Lung microvascular endothelial cell (primary cell): ENCODE data around the gene DNMT3B. TPM values are rescaled to one million over a fixed set of nuclear protein-coding genes. Genes with fewer than 3 reads are reported as not detected.
"Not testable (repeated sequence)": the region's sequence is repeated elsewhere in the genome, so short reads cannot be mapped to it uniquely, and the experiment has no call there.

Experiments used
- DNase-seq, 2 donors: peaks; one replicate each; pipeline versions ENCODE4 v3.0.0 to v3.0.0-alpha.2; 2010; ENCODE audit warnings: low read depth in 2 of 2
- total RNA-seq: library from RNA; depleted of rRNA; stranded (reverse); fragments of >200 nt; gene quantifications from 2 replicates; pipeline ENCODE4 v1.2.1, GENCODE V29; 2014

The DNMT3B gene
- 0.60 and 1.3 TPM in 2 replicates for total RNA-seq

GRCh38 chr20:32761831-32762753 is at the start of gene DNMT3B:
Gene DNMT3B (plus strand): TSS chr20:32762385. CDS start chr20:32780324, 17,939 bp downstream.
- peak; percentile 80 to 81 for DNase-seq

DNA sequence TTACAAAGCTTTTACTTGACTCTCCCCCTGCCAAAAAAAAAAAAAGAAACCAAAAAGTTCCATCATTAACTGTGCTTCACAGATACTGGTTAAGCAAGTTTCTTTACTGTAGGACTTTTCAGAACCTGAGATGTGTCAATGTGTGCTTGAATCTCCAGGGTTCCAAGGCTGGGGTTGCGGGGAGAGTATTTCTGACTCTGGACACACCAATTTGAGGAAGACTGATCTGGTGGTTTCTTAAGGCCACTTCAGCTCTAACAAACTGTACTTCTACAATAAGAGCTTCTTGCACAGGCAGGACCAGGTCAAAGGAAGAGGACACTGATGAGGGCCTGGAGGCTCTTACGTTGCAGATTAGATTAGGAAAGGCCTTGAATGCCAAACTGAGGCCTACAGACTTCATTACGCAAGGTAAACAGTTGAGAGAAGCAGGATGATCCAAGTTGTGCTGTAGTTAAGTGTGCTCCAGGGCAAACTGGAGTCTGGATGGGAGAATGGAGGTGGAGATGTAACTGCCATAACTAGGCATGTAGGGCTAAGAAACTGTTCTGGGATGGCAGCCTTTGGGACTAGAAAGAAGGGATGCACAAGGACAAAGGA is 43.3 kb upstream of the DNMT3B start:
- no peak for DNase-seq

GRCh38 chr20:32727683-32728082 is 34.5 kb upstream of the DNMT3B start:
- peak in 1 of 2 donors; percentile 12 for DNase-seq

- DNase-seq, result not testable (repeated sequence)
These were observed 33.8 kb upstream of the DNMT3B start for GRCh38 chr20:32728435-32728834.

DNA sequence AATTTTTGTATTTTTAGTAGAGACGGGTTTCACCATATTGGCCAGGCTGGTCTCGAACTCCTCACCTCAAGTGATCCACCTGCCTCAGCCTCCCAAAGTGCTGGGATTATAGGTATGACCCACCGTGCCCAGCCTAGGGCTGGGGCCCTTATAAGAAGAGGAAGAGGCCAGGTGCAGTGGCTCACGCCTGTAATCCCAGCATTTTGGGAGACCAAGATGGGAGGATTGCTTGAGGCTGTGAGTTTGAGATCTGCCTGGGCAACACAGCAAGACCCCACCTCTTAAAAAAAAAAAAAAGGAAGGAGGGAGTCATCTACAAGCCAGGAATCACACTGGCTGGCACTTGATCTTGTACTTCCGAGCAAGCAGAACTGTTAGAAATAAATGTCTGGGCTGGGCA is 32.9 kb upstream of the DNMT3B start:
- DNase-seq, result not testable (repeated sequence)

DNA sequence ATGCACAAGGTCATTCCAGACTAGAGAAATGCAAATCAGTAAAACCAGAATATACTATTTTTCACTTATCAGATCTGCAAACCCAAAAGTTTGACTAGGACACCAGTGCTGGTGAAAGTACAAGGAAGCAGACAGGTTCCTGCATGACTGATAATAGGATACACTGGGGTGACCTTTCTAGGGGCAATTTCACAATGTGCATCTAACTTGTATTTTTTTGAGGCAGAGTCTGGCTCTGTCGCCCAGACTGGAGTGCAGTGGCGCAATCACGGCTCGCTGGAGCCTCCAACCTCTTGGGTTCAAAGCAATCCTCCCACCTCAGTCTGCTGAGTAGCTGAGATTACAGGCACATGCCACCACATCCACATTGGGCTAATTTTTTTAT is 30.3 kb upstream of the DNMT3B start:
- peak in 1 of 2 donors; percentile 15 for DNase-seq

DNA sequence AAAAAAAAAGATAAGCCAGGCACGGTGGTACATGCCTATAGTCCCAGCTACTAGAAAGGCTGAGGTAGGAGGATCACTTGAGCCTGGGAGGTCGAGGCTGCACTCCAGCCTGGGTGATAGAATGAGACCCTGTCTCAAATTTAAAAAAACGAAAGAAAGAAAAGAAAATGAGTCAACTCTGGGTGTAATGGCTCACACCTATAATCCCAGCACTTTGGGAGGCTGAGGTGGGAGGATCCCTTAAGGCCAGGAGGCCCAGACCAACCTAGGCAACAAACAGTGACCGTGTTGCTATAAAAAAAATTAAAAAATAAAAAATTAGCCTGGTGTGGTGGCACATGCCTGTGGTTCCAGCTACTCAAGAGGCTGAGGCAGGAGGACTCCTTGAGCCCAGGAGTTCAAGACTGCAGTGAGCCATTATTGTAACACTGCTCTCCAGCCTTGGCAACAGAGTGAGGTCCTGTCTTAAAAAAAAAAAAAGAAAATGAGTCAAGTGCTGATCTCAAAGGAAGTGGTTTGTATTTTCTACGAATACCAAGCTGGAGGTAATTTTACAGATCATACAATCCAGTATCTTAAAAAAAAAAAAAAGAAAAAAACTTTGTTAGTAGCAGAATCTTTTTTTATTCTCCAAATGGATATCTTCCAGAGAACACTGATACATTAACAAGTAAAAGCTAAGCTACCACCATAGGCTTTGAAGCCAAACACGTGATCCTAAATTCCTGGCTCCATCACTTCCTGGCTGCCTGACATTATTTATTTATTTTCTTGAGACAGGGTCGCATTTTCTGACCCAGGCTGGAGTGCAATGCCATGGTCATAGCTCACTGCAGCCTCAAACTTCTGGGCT is 24.6 kb upstream of the DNMT3B start:
- peak; percentile 10 to 77 for DNase-seq

DNA sequence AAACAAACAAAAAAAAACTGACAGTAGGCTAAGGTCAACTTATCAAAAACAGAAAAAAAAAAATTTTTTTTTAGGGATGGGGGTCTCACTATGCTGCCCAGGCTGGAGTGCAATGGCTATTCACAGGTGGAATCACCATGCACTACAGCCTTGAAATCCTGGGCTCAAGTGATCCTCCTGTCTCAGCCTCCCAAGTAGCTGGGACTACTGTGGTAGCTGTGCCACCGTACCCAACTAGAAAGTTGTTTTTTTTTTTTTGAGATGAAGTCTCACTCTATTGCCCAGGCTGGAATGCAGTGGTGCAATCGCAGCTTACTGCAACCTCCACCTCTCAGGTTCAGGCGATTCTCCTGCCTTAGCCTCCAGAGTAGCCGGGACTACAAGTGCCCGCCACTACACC is 21.0 kb upstream of the DNMT3B start:
- no peak for DNase-seq

DNA sequence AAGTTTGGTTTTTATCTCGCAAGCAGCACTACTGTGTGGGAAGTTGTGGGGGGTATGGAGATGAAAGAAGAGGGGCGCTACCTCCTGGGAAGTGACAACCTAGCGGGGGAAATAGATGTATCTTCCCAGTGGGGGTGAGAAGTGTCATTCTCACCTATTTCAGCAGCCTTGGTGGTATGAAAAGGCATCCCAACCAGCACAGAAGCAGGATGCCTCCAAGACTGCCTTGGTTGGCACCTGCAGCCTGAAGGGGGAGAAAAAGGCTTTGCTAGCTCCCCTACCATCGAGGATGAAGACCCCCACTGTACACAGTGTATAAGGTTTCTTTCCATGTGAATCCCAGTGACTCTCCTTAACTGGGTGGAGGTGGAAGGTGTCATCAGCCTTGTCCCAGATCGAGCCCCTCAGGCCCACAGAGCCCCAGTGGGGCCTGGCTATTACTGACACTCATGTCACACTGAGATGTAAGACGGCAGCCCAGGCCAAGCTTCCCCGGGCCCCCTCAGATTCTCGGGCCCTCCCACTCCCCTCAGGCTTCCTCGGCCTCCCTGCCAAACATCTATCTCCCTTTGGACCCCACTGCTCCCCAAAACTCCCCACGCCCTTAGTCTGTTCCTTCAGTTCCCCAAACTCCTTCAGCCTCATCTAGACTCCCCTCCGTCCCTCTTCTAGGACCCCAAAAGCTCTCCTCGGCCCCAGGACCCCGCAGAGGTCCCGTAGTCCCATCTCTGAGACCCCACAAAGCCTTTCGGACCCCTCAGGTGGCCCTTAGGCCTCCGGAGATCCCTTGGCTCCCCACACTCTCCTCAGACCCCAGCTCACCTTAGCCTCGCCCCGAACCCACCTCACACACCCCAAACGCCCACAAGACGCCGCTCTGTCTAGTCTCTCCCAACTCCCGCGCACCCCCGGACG is 19.6 kb upstream of the DNMT3B start:
- DNase-seq, result no peak

- peak; percentile 66 to 75 for DNase-seq
These were observed 18.7 kb upstream of the DNMT3B start, which contains the start of gene COMMD7 for GRCh38 chr20:32743237-32744112. Gene COMMD7 (minus strand): TSS chr20:32743467. CDS start chr20:32743391, 76 bp downstream.

- DNase-seq, result no peak
These were observed 12.1 kb upstream of the DNMT3B start for GRCh38 chr20:32749914-32750637.

GRCh38 chr20:32751293-32751692 is 10.9 kb upstream of the DNMT3B start:
- DNase-seq, result no peak

DNA sequence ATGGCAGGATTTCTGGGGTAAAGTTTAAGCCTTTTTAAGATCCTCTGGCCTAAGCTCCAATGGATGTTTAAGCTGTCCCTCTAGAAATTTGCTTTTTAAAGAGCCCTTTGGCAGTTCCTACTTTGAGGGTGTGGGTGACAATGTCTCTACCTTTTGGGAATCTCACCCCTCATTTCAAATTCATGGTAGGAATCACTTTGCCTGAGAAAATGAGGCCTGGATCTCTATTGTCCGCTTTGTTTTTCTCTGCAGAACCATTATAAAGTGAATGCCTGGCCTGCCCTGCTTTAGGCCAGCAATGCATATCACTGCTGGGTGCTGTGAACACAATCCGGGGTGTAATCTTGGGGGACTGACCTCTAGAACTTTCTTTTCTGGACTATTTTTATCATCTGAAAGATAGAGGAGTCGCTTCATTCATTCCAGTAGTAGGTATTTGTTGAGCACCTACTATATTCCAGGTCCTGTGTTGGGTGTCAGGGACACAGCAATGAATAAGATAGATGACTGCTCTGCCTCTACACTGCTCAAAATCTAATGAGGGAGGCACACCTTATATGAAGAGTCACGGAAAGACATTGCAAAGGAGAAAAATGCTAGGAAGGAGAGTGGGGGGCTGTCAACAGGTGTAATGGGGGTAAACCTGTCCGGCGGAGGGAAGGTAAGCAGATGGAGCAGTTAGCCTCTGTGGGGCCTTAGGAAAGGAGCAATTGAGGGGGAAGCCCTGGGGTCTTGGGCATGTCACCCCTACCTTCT is 10.3 kb upstream of the DNMT3B start:
- no peak for DNase-seq

DNA sequence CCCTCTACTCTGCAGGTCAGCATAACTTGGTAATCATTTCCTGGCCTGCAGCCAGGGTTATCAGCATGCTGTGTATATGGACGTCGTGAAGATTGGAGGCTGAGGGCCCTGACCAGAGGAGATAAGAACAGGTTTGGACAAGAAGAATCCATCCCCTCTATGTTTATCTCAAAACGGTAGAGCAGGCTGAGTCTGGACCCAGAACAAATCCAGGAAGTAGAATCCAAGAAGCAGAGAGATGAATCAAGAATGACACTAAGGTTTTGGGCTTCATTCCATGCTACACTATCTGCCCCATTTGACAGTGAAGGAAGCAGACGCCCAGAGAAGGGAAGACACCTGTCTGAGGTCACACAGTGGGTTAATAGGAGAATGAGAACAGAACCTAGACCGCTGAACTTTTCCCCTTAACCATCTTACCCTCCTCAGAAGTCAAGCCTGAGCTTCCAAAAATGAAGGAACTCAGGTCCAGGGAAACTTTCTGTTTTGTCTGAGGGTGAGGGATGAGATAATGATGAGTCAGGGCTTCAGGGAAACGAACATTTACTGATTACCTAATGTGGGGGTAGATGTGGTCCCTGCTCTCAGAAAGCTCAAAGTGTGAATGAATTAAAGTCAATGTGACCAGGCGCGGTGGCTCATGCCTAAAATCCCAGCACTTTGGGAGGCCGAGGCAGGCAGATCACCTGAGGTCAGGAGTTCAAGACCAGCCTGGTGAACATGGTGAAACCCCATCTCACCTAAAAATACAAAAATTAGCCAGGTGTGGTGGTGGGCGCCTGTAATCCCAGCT is 9.5 kb upstream of the DNMT3B start:
- peak in 1 of 2 donors; percentile 27 for DNase-seq

GRCh38 chr20:32753731-32754130 is 8.5 kb upstream of the DNMT3B start:
- DNase-seq, result no peak

- DNase-seq, result no peak
These were observed 6.0 kb upstream of the DNMT3B start for GRCh38 chr20:32756156-32756555.

- no peak for DNase-seq
These were observed 761 bp upstream of the DNMT3B start for GRCh38 chr20:32761417-32761830.
